Loucy (cell line): ENCODE measurements around the gene FCER1A.

ENCODE experiments used
- H2AFZ ChIP-seq: fragments of 200-600 bp; sonication (generic); 2 replicates; pipeline ENCODE4 v1.6.0; 2016; ENCODE audit warnings: antibody characterized with exemption, mild to moderate bottlenecking, low read length, moderate library complexity
- H3F3A ChIP-seq: fragments of 200-600 bp; 2 replicates; pipeline ENCODE4 v1.6.0; 2016; ENCODE audit warnings: antibody characterized with exemption, low read depth, mild to moderate bottlenecking
- H3K27me3 ChIP-seq: fragments of 200-600 bp; sonication (generic); 2 replicates; pipeline ENCODE4 v1.6.1; 2014; ENCODE audit warnings: low read length, mild to moderate bottlenecking; ENCODE audit not compliant: insufficient read depth, poor library complexity, severe bottlenecking
- H3K36me3 ChIP-seq: fragments of 200-600 bp; sonication (generic); 2 replicates; pipeline ENCODE4 v1.6.1; 2016; ENCODE audit warnings: low read length; ENCODE audit not compliant: insufficient read depth
- H3K4me1 ChIP-seq: fragments of 200-600 bp; sonication (generic); 2 replicates; pipeline ENCODE4 v1.5.1; 2014; ENCODE audit warnings: low read length, mild to moderate bottlenecking; ENCODE audit not compliant: insufficient read depth, poor library complexity, severe bottlenecking
- H3K4me2 ChIP-seq: fragments of 200-600 bp; sonication (generic); 2 replicates; pipeline ENCODE4 v1.6.0; 2014; ENCODE audit warnings: antibody characterized with exemption, low read length, low read depth, mild to moderate bottlenecking; ENCODE audit not compliant: poor library complexity, severe bottlenecking
- H3K4me3 ChIP-seq: fragments of 200-600 bp; sonication (generic); 2 replicates; pipeline ENCODE4 v1.5.1; 2014; ENCODE audit warnings: low read length, mild to moderate bottlenecking, mixed read lengths; ENCODE audit not compliant: poor library complexity, severe bottlenecking
- H3K79me2 ChIP-seq: fragments of 200-600 bp; sonication (generic); 2 replicates; pipeline ENCODE4 v1.6.1; 2014; ENCODE audit warnings: low read length; ENCODE audit not compliant: insufficient read depth
- H3K9ac ChIP-seq: fragments of 200-600 bp; sonication (generic); 2 replicates; pipeline ENCODE4 v1.6.0; 2014; ENCODE audit warnings: mild to moderate bottlenecking, low read depth, low read length, moderate library complexity; ENCODE audit not compliant: poor library complexity, severe bottlenecking
- H3K9me2 ChIP-seq: fragments of 200-600 bp; sonication (generic); replicated peaks from 2 replicates; pipeline ENCODE4 v1.6.1; 2016; ENCODE audit warnings: low read depth, low read length, mixed read lengths
- H3K9me3 ChIP-seq: fragments of 200-600 bp; sonication (generic); 2 replicates; pipeline ENCODE4 v1.6.1; 2014; ENCODE audit warnings: mild to moderate bottlenecking, antibody characterized with exemption, low read length, low read depth; ENCODE audit not compliant: insufficient read depth
- H4K20me1 ChIP-seq: fragments of 200-600 bp; sonication (generic); 2 replicates; pipeline ENCODE4 v1.6.0; 2014; ENCODE audit warnings: antibody characterized with exemption, low read length, mild to moderate bottlenecking; ENCODE audit not compliant: insufficient read depth, poor library complexity, severe bottlenecking
- EZH2phosphoT487 ChIP-seq: fragments of 200-600 bp; IDR thresholded peaks from 2 replicates; pipeline ENCODE4 v1.6.1; 2018; ENCODE audit warnings: antibody characterized with exemption, mild to moderate bottlenecking, moderate library complexity, borderline replicate concordance
- TF ChIP-seq, protein P1 (sequence below): fragments of 200-600 bp; sonication (generic); conservative IDR thresholded peaks from 2 replicates; pipeline ENCODE4 v1.5.1; 2014; ENCODE audit warnings: mild to moderate bottlenecking, antibody characterized with exemption, low read length

FCER1A gene

DNA sequence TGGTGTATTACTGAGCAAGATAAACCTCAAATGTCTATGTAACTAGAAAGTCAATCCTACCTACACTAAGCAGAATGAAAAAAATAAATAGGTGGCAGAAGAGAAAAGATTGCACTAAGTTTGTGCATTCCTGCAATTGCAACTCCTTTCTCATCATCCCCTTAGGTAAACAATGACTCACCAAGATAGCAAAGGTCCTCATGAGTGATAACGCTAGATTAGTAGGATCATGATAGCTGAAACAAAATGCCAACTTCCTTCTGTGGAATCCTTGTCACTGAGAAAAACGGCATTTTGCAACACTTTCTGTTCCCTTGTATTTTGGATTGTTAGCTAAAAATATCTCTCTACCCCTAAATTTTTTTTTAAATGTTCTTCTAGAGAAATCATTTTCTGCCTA, 20.0 kb upstream of the FCER1A start:
- Histone ChIP-seq H4K20me1 (no peaks in the 10 kb centered on the region), H3K9me2 (no peaks in the 10 kb centered on the region), H3K4me1 (peaks cover 7% of the 10 kb centered on the region), H3K9me3 (no peaks in the 10 kb centered on the region), H3K79me2 (no peaks in the 10 kb centered on the region), H3F3A (no peaks in the 10 kb centered on the region), H3K27me3 (no peaks in the 10 kb centered on the region), H3K36me3 (no peaks in the 10 kb centered on the region), H3K9ac (no peak overlapping the region), H3K4me2 (no peak overlapping the region), H3K4me3 (no peak overlapping the region), H2AFZ (no peak overlapping the region)
- TF ChIP-seq, protein P1, sequence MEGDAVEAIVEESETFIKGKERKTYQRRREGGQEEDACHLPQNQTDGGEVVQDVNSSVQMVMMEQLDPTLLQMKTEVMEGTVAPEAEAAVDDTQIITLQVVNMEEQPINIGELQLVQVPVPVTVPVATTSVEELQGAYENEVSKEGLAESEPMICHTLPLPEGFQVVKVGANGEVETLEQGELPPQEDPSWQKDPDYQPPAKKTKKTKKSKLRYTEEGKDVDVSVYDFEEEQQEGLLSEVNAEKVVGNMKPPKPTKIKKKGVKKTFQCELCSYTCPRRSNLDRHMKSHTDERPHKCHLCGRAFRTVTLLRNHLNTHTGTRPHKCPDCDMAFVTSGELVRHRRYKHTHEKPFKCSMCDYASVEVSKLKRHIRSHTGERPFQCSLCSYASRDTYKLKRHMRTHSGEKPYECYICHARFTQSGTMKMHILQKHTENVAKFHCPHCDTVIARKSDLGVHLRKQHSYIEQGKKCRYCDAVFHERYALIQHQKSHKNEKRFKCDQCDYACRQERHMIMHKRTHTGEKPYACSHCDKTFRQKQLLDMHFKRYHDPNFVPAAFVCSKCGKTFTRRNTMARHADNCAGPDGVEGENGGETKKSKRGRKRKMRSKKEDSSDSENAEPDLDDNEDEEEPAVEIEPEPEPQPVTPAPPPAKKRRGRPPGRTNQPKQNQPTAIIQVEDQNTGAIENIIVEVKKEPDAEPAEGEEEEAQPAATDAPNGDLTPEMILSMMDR = no peak
- TF ChIP-seq EZH2phosphoT487 = no peak

DNA sequence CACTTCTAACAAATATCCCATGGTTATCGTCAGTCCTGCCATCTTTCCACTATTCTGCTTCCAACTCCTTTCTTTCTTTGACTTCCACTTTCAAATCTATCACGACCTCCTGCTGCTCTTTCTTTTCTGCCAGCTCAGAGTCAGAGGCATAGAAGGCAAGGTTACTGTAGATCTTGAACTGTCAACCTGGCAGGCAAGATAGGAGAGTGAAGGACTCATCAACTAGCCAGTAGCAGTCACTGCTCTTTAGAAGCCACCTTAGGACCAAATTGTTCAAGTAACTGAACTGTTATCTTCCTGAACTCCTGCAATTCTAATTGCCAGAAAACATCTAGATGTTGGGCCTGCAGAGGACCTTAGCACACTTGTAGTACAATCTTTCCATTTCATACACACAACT, 13.1 kb upstream of the FCER1A start:
- Histone ChIP-seq H3K36me3 (no peaks in the 10 kb centered on the region), H4K20me1 (no peaks in the 10 kb centered on the region), H3K9me2 (no peaks in the 10 kb centered on the region), H3K27me3 (no peaks in the 10 kb centered on the region), H3K4me3 (no peak overlapping the region), H3K79me2 (no peaks in the 10 kb centered on the region), H3K9ac (no peak overlapping the region), H3K4me2 (no peak overlapping the region), H3F3A (no peaks in the 10 kb centered on the region), H3K4me1 (no peaks in the 10 kb centered on the region), H3K9me3 (no peaks in the 10 kb centered on the region), H2AFZ (peak overlapping the region; percentile 21; the same call in 1 of the 2 replicates)
- TF ChIP-seq EZH2phosphoT487 = no peak

DNA sequence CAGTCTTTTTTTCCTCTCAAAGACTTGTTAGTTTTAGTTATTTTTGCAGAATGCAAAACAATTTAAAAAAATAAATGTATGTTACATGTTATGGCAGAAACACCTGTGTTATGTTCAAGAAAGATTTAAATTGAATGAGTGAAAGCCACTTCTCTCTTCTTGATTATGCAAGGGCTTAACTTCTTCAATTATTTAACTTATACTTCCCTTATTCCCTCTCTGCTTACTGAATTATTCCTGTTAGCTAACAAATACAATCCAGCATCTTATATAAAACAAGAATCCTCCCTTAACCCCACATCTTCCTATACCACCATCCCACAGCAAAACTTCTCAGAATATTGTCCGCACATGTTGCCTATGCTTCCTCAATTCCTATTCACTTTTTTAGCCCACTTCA, 10.7 kb upstream of the FCER1A start:
- Histone ChIP-seq H3K4me2 (no peak overlapping the region), H3K9me2 (no peaks in the 10 kb centered on the region), H3K36me3 (no peaks in the 10 kb centered on the region), H4K20me1 (no peaks in the 10 kb centered on the region), H3K9me3 (no peaks in the 10 kb centered on the region), H3K4me3 (no peak overlapping the region), H3F3A (no peaks in the 10 kb centered on the region), H3K9ac (no peak overlapping the region), H3K79me2 (no peaks in the 10 kb centered on the region), H3K27me3 (no peaks in the 10 kb centered on the region), H2AFZ (no peak overlapping the region), H3K4me1 (no peaks in the 10 kb centered on the region)
- TF ChIP-seq, protein P1 = no peak
- TF ChIP-seq EZH2phosphoT487 = no peak

DNA sequence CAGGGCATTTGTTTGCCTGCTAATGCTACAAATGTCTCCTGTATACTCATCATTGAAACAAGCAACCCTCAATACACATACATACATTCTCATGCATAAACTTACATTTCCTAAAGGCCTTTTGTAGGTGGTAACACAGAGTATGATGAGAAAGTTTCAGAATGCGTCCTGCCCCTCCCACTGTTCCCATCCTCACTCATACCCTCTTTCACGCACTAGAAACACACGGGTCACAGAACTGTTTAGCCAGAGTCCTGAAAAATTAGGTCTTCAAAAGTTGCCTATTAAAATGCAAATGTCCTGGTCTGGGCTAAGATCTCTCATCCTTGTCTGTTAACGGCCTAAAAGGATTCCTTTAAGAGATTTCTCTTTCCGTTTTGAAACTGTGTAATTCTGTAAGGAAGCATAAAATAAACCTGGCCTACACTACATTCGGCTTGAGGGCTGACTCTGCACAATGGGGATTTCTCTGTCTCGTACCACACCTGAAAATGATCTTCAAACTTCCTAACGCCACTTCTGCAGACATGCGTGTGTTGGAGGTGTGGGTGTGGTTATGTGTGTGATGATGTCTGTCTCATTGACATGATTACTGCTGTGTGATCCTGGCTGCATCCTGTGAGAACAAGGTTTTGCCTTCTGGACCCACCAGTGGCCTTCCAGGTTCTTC, 5.3 kb upstream of the FCER1A start:
- Histone ChIP-seq H3K9ac (no peak overlapping the region), H3K9me3 (no peaks in the 10 kb centered on the region), H3K4me1 (no peaks in the 10 kb centered on the region), H3K4me3 (no peak overlapping the region), H3K36me3 (no peaks in the 10 kb centered on the region), H3K79me2 (no peaks in the 10 kb centered on the region), H3K27me3 (no peaks in the 10 kb centered on the region), H2AFZ (no peak overlapping the region), H3F3A (no peaks in the 10 kb centered on the region), H3K9me2 (no peaks in the 10 kb centered on the region), H4K20me1 (no peaks in the 10 kb centered on the region), H3K4me2 (no peak overlapping the region)
- TF ChIP-seq, protein P1 = no peak
